MM.1S (cell line): ENCODE data around the gene ATXN1L.

ENCODE experiments used
- DNase-seq: peaks from one replicate; pipeline ENCODE4 v3.0.0-alpha.2; 2015
- H2AFZ ChIP-seq: fragments of 300-600 bp; sonication (generic); 2 replicates; pipeline ENCODE4 v1.6.0; 2016; ENCODE audit warnings: antibody characterized with exemption, low read length
- H3F3A ChIP-seq: fragments of 300-600 bp; sonication (generic); 2 replicates; pipeline ENCODE4 v1.6.1; 2016; ENCODE audit warnings: mild to moderate bottlenecking, antibody characterized with exemption, low read length, moderate library complexity, mixed read lengths; ENCODE audit not compliant: insufficient read depth
- H3K27ac ChIP-seq: fragments of 300-600 bp; sonication (generic); 2 replicates; pipeline ENCODE4 v1.5.1; 2016; ENCODE audit warnings: mild to moderate bottlenecking, low read length
- H3K27me3 ChIP-seq: fragments of 300-600 bp; sonication (generic); replicated peaks from 2 replicates; pipeline ENCODE4 v1.6.0; 2016; ENCODE audit warnings: low read length; ENCODE audit not compliant: insufficient read depth
- H3K36me3 ChIP-seq: fragments of 300-600 bp; sonication (generic); replicated peaks from 2 replicates; pipeline ENCODE4 v1.6.1; 2016; ENCODE audit warnings: mild to moderate bottlenecking, low read length, mixed read lengths; ENCODE audit not compliant: insufficient read depth
- H3K4me1 ChIP-seq: fragments of 300-600 bp; sonication (generic); 2 replicates; pipeline ENCODE4 v1.6.1; 2016; ENCODE audit warnings: low read length, mixed read lengths
- H3K4me2 ChIP-seq: fragments of 300-600 bp; sonication (generic); 2 replicates; pipeline ENCODE4 v1.6.0; 2016; ENCODE audit warnings: low read depth, low read length
- H3K4me3 ChIP-seq: fragments of 300-600 bp; sonication (generic); 2 replicates; pipeline ENCODE4 v1.5.1; 2016; ENCODE audit warnings: low read length, mixed read lengths
- H3K79me2 ChIP-seq: fragments of 300-600 bp; sonication (generic); 2 replicates; pipeline ENCODE4 v1.6.1; 2016; ENCODE audit warnings: mixed run types, low read length, mixed read lengths
- H3K9ac ChIP-seq: fragments of 300-600 bp; sonication (generic); 2 replicates; pipeline ENCODE4 v1.6.1; 2016; ENCODE audit warnings: low read length, mixed read lengths
- H3K9me2 ChIP-seq: fragments of 300-600 bp; sonication (generic); replicated peaks from 2 replicates; pipeline ENCODE4 v1.6.1; 2016; ENCODE audit warnings: mild to moderate bottlenecking, low read length, mixed read lengths; ENCODE audit not compliant: insufficient read depth
- H3K9me3 ChIP-seq: fragments of 300-600 bp; sonication (generic); replicated peaks from 2 replicates; pipeline ENCODE4 v1.6.1; 2016; ENCODE audit warnings: mild to moderate bottlenecking, low read length, mixed read lengths; ENCODE audit not compliant: insufficient read depth
- H4K20me1 ChIP-seq: fragments of 300-600 bp; sonication (generic); 2 replicates; pipeline ENCODE4 v1.6.1; 2016; ENCODE audit warnings: mild to moderate bottlenecking, low read length, moderate library complexity, mixed read lengths; ENCODE audit not compliant: insufficient read depth
- CTCF ChIP-seq: fragments of 300-600 bp; sonication (generic); IDR thresholded peaks from 2 replicates; pipeline ENCODE4 v1.5.1; 2016; ENCODE audit warnings: antibody characterized with exemption, low read length, mixed read lengths
- EZH2 ChIP-seq: fragments of 300-600 bp; sonication (generic); optimal IDR thresholded peaks from 2 replicates; pipeline ENCODE3; 2017; ENCODE audit warnings: low read depth, mild to moderate bottlenecking, antibody characterized with exemption, low read length, mixed read lengths
- EZH2phosphoT487 ChIP-seq: fragments of 300-600 bp; sonication (generic); IDR thresholded peaks from 2 replicates; pipeline ENCODE4 v1.6.1; 2018; ENCODE audit warnings: antibody characterized with exemption, low read length

The ATXN1L gene

GRCh38 chr16:71896764-71897368 lies 51.1 kb downstream of the ATXN1L start:
- Histone ChIP-seq H3K4me1 (0 out of 2 replicates have a peak, but pooled peaks cover 3% of the 10 kb centered on the region), H3K9me2 (no peaks in the 10 kb centered on the region), H3K4me2 (peak overlapping the region; percentile 61; the same call in 1 of the 2 replicates), H3K27me3 (no peaks in the 10 kb centered on the region), H3F3A (peaks cover 25% of the 10 kb centered on the region), H3K9ac (no peak overlapping the region), H3K9me3 (no peaks in the 10 kb centered on the region), H3K4me3 (peak overlapping the region; percentile 94; the same call in 1 of the 2 replicates), H3K27ac (no peak overlapping the region), H2AFZ (no peak overlapping the region), H4K20me1 (peaks cover 28% of the 10 kb centered on the region), H3K36me3 (no peaks in the 10 kb centered on the region), H3K79me2 (peaks cover 66% of the 10 kb centered on the region)
- TF ChIP-seq EZH2phosphoT487 (no peak), CTCF (no peak)
- DNase-seq, result no peak

- Histone ChIP-seq H3K36me3 (no peaks in the 10 kb centered on the region), H2AFZ (no peak overlapping the region), H3K4me3 (no peak overlapping the region), H3K9ac (no peak overlapping the region), H4K20me1 (peaks cover 50% of the 10 kb centered on the region), H3K27ac (no peak overlapping the region), H3K79me2 (peaks cover 89% of the 10 kb centered on the region), H3K9me3 (no peaks in the 10 kb centered on the region), H3K27me3 (no peaks in the 10 kb centered on the region), H3F3A (peaks cover 21% of the 10 kb centered on the region), H3K4me2 (no peak overlapping the region), H3K4me1 (0 out of 2 replicates have a peak, but pooled peaks cover 3% of the 10 kb centered on the region), H3K9me2 (no peaks in the 10 kb centered on the region)
- no peak for TF ChIP-seq EZH2phosphoT487
- TF ChIP-seq CTCF, result no peak
- TF ChIP-seq EZH2, result no peak
- no peak for DNase-seq
Measured at GRCh38 chr16:71899171-71899570, 53.4 kb downstream of the ATXN1L start.

GRCh38 chr16:71902656-71903365 lies 57.0 kb downstream of the ATXN1L start:
- Histone ChIP-seq H3K4me1 (no peaks in the 10 kb centered on the region), H3K9me3 (no peaks in the 10 kb centered on the region), H4K20me1 (peaks cover 74% of the 10 kb centered on the region), H3K4me2 (no peak overlapping the region), H2AFZ (no peak overlapping the region), H3K79me2 (peaks cover 100% of the 10 kb centered on the region), H3K27me3 (no peaks in the 10 kb centered on the region), H3F3A (0 out of 2 replicates have a peak, but pooled peaks cover 7% of the 10 kb centered on the region), H3K36me3 (no peaks in the 10 kb centered on the region), H3K9me2 (no peaks in the 10 kb centered on the region), H3K9ac (no peak overlapping the region), H3K4me3 (no peak overlapping the region), H3K27ac (no peak overlapping the region)
- TF ChIP-seq CTCF, result no peak
- no peak for DNase-seq
